ENCODE results near the gene TAGLN.

Gene TAGLN

GRCh38 chr11:117238221-117238620 is 39.1 kb downstream of the TAGLN start:
- H3K36me3 ChIP-seq (replicated peaks; ENCODE audit: insufficient read depth, low read length) = no peaks in the 10 kb centered on the region
- H2AFZ ChIP-seq (ENCODE audit: low read length) = no peak overlapping the region
- H3K9ac ChIP-seq (ENCODE audit: low read length) = no peak overlapping the region
- peaks cover 2% of the 10 kb centered on the region; the same call in 1 of the 2 replicates for H3K79me2 ChIP-seq (ENCODE audit: low read length)
- H4K20me1 ChIP-seq (ENCODE audit: insufficient read depth, low read length) = no peaks in the 10 kb centered on the region; the same call in 1 of the 2 replicates
- no peaks in the 10 kb centered on the region for H3K9me3 ChIP-seq (replicated peaks; ENCODE audit: insufficient read depth, low read length)
- no peak for TF ChIP-seq EZH2 (optimal IDR thresholded peaks at IDR 0.05; ENCODE audit: low read depth, low read length)
- TF ChIP-seq, protein P1, sequence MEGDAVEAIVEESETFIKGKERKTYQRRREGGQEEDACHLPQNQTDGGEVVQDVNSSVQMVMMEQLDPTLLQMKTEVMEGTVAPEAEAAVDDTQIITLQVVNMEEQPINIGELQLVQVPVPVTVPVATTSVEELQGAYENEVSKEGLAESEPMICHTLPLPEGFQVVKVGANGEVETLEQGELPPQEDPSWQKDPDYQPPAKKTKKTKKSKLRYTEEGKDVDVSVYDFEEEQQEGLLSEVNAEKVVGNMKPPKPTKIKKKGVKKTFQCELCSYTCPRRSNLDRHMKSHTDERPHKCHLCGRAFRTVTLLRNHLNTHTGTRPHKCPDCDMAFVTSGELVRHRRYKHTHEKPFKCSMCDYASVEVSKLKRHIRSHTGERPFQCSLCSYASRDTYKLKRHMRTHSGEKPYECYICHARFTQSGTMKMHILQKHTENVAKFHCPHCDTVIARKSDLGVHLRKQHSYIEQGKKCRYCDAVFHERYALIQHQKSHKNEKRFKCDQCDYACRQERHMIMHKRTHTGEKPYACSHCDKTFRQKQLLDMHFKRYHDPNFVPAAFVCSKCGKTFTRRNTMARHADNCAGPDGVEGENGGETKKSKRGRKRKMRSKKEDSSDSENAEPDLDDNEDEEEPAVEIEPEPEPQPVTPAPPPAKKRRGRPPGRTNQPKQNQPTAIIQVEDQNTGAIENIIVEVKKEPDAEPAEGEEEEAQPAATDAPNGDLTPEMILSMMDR (IDR thresholded peaks at IDR 0.05; ENCODE audit: low read length) = no peak
- TF ChIP-seq EZH2phosphoT487 (IDR thresholded peaks at IDR 0.05; ENCODE audit: low read length) = no peak
- peaks cover 6% of the 10 kb centered on the region; the same call in 1 of the 2 replicates for H3K4me1 ChIP-seq (ENCODE audit: low read length)
- H3K27ac ChIP-seq (ENCODE audit: low read length) = no peak overlapping the region
- H3K4me3 ChIP-seq (ENCODE audit: low read length) = no peak overlapping the region
- H3K4me2 ChIP-seq (ENCODE audit: low read depth, low read length) = no peak overlapping the region
- H3F3A ChIP-seq (ENCODE audit: insufficient read depth, low read length) = no peaks in the 10 kb centered on the region
- H3K9me2 ChIP-seq (replicated peaks; ENCODE audit: insufficient read depth, low read length) = no peaks in the 10 kb centered on the region
- no peaks in the 10 kb centered on the region for H3K27me3 ChIP-seq (replicated peaks; ENCODE audit: insufficient read depth, low read length)
- DNase-seq = no peak

- Histone ChIP-seq H3K79me2 (ENCODE audit: low read length) (no peaks in the 10 kb centered on the region), H3K9ac (ENCODE audit: low read length) (no peak overlapping the region), H4K20me1 (ENCODE audit: insufficient read depth, low read length) (no peaks in the 10 kb centered on the region; the same call in 1 of the 2 replicates), H2AFZ (ENCODE audit: low read length) (no peak overlapping the region), H3K4me2 (ENCODE audit: low read depth, low read length) (no peak overlapping the region), H3F3A (ENCODE audit: insufficient read depth, low read length) (no peaks in the 10 kb centered on the region), H3K36me3 (replicated peaks; ENCODE audit: insufficient read depth, low read length) (no peaks in the 10 kb centered on the region), H3K9me3 (replicated peaks; ENCODE audit: insufficient read depth, low read length) (no peaks in the 10 kb centered on the region), H3K9me2 (replicated peaks; ENCODE audit: insufficient read depth, low read length) (no peaks in the 10 kb centered on the region), H3K4me3 (ENCODE audit: low read length) (no peak overlapping the region), H3K4me1 (ENCODE audit: low read length) (no peaks in the 10 kb centered on the region), H3K27me3 (replicated peaks; ENCODE audit: insufficient read depth, low read length) (no peaks in the 10 kb centered on the region), H3K27ac (ENCODE audit: low read length) (no peak overlapping the region)
- no peak for DNase-seq
- TF ChIP-seq, protein P1 (IDR thresholded peaks at IDR 0.05; ENCODE audit: low read length) = no peak
- TF ChIP-seq EZH2phosphoT487 (IDR thresholded peaks at IDR 0.05; ENCODE audit: low read length) = no peak
- TF ChIP-seq EZH2 (optimal IDR thresholded peaks at IDR 0.05; ENCODE audit: low read depth, low read length) = no peak
Measured at GRCh38 chr11:117239295-117239694, 40.1 kb downstream of the TAGLN start.

GRCh38 chr11:117248341-117248740 is 49.2 kb downstream of the TAGLN start:
- no peaks in the 10 kb centered on the region for H3K27me3 ChIP-seq (replicated peaks; ENCODE audit: insufficient read depth, low read length)
- TF ChIP-seq EZH2 (optimal IDR thresholded peaks at IDR 0.05; ENCODE audit: low read depth, low read length) = no peak
- H2AFZ ChIP-seq (ENCODE audit: low read length) = no peak overlapping the region
- H3K9me3 ChIP-seq (replicated peaks; ENCODE audit: insufficient read depth, low read length) = no peaks in the 10 kb centered on the region
- no peak overlapping the region for H3K27ac ChIP-seq (ENCODE audit: low read length)
- no peak overlapping the region for H3K4me3 ChIP-seq (ENCODE audit: low read length)
- H4K20me1 ChIP-seq (ENCODE audit: insufficient read depth, low read length) = no peaks in the 10 kb centered on the region
- DNase-seq = no peak
- no peaks in the 10 kb centered on the region for H3F3A ChIP-seq (ENCODE audit: insufficient read depth, low read length)
- H3K79me2 ChIP-seq (ENCODE audit: low read length) = no peaks in the 10 kb centered on the region
- no peaks in the 10 kb centered on the region for H3K9me2 ChIP-seq (replicated peaks; ENCODE audit: insufficient read depth, low read length)
- no peak overlapping the region for H3K4me2 ChIP-seq (ENCODE audit: low read depth, low read length)
- no peaks in the 10 kb centered on the region for H3K36me3 ChIP-seq (replicated peaks; ENCODE audit: insufficient read depth, low read length)
- H3K4me1 ChIP-seq (ENCODE audit: low read length) = no peaks in the 10 kb centered on the region
- H3K9ac ChIP-seq (ENCODE audit: low read length) = no peak overlapping the region

DNA sequence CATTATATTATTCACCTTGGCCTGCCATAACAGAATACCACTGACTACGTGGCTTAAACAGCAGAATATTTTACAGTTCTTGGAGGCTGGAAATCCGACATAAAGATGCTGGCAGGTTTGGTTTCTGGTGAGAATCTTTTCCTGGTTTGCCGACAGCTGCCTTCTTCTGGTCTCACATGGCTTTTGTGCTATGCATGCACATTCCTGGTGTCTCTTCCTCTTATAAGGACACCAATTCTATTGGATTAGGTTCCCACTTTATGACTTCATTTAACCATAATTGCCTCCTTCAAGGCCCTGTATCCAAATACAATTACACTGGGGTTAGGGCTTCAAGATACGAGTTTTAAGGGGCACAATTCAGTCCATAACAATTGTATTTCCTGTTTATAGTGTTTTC is 50.4 kb downstream of the TAGLN start:
- no peak overlapping the region for H3K27ac ChIP-seq (ENCODE audit: low read length)
- no peak for DNase-seq
- H3K4me3 ChIP-seq (ENCODE audit: low read length) = no peak overlapping the region
- TF ChIP-seq, protein P1 (IDR thresholded peaks at IDR 0.05; ENCODE audit: low read length) = no peak
- TF ChIP-seq EZH2 (optimal IDR thresholded peaks at IDR 0.05; ENCODE audit: low read depth, low read length) (no peak), EZH2phosphoT487 (IDR thresholded peaks at IDR 0.05; ENCODE audit: low read length) (no peak)
- no peak overlapping the region for H3K9ac ChIP-seq (ENCODE audit: low read length)
- no peak overlapping the region for H2AFZ ChIP-seq (ENCODE audit: low read length)
- H4K20me1 ChIP-seq (ENCODE audit: insufficient read depth, low read length) = no peaks in the 10 kb centered on the region
- no peak overlapping the region for H3K4me2 ChIP-seq (ENCODE audit: low read depth, low read length)
- no peaks in the 10 kb centered on the region for H3K9me3 ChIP-seq (replicated peaks; ENCODE audit: insufficient read depth, low read length)
- H3F3A ChIP-seq (ENCODE audit: insufficient read depth, low read length) = no peaks in the 10 kb centered on the region
- H3K79me2 ChIP-seq (ENCODE audit: low read length) = no peaks in the 10 kb centered on the region
- no peaks in the 10 kb centered on the region for H3K9me2 ChIP-seq (replicated peaks; ENCODE audit: insufficient read depth, low read length)
- no peaks in the 10 kb centered on the region for H3K4me1 ChIP-seq (ENCODE audit: low read length)
- H3K36me3 ChIP-seq (replicated peaks; ENCODE audit: insufficient read depth, low read length) = no peaks in the 10 kb centered on the region
- no peaks in the 10 kb centered on the region for H3K27me3 ChIP-seq (replicated peaks; ENCODE audit: insufficient read depth, low read length)

Measured in MM.1S (cell line).